ENCODE results near the gene RGS17. TPM values are rescaled to one million over a fixed set of nuclear protein-coding genes. Genes with fewer than 3 reads are reported as not detected.
"Not testable (repeated sequence)": the region's sequence is repeated elsewhere in the genome, so short reads cannot be mapped to it uniquely, and the experiment has no call there.

The RGS17 gene
- total RNA-seq, 3 donors from 2014 or later: 0.29 to 1.8 (median 0.66) TPM

- TF ChIP-seq, protein P1, sequence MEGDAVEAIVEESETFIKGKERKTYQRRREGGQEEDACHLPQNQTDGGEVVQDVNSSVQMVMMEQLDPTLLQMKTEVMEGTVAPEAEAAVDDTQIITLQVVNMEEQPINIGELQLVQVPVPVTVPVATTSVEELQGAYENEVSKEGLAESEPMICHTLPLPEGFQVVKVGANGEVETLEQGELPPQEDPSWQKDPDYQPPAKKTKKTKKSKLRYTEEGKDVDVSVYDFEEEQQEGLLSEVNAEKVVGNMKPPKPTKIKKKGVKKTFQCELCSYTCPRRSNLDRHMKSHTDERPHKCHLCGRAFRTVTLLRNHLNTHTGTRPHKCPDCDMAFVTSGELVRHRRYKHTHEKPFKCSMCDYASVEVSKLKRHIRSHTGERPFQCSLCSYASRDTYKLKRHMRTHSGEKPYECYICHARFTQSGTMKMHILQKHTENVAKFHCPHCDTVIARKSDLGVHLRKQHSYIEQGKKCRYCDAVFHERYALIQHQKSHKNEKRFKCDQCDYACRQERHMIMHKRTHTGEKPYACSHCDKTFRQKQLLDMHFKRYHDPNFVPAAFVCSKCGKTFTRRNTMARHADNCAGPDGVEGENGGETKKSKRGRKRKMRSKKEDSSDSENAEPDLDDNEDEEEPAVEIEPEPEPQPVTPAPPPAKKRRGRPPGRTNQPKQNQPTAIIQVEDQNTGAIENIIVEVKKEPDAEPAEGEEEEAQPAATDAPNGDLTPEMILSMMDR (IDR thresholded peaks at IDR 0.05): no peak
- TF ChIP-seq POLR2A (IDR thresholded peaks at IDR 0.05) (no peak), POLR2AphosphoS5 (IDR thresholded peaks at IDR 0.05) (no peak)
- DNase-seq (ENCODE audit: low spot score in 2 of 2): no peak
- Histone ChIP-seq H3K4me3 (no peak overlapping the region), H3K27me3 (no peaks in the 10 kb centered on the region), H3K4me1 (no peaks in the 10 kb centered on the region), H3K9me3 (no peaks in the 10 kb centered on the region), H3K36me3 (no peaks in the 10 kb centered on the region), H3K27ac (no peak overlapping the region)
- intact Hi-C loops (cut with DNase I; ENCODE audit: low total_unique reads): no loop called here
Observed at GRCh38 chr6:153138930-153139329, 7.8 kb upstream of the RGS17 start.

DNA sequence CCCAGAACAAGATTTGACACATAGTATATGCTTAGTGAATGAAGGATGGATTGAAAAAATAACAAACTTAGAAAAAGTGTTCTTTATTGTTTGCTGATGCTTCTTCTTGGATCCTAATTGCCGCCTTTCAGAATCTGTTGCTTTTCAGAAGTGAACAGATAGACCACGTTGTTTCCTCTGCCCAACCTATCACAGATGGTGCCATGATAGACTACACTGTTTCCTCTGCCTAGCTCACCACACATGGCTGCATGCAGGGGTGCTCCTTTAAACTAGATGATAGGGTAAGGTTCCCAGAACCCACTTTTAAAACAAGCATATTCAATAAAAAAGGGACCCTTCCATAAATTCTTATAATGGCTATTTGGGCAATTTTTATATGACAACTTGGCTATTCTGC is 4.6 kb upstream of the RGS17 start:
- Histone ChIP-seq H3K27me3 (no peaks in the 10 kb centered on the region), H3K36me3 (no peaks in the 10 kb centered on the region), H3K27ac (no peak overlapping the region), H3K4me3 (no peak overlapping the region), H3K4me1 (no peaks in the 10 kb centered on the region), H3K9me3 (peaks cover 0 to 4% of the 10 kb centered on the region in 2 donors)
- TF ChIP-seq POLR2A (IDR thresholded peaks at IDR 0.05): no peak
- no peak for TF ChIP-seq POLR2AphosphoS5 (IDR thresholded peaks at IDR 0.05)
- TF ChIP-seq, protein P1 (IDR thresholded peaks at IDR 0.05): no peak
- DNase-seq (ENCODE audit: low spot score in 2 of 2): no peak
- intact Hi-C loops (cut with DNase I; ENCODE audit: low total_unique reads): no loop called here

- H3K36me3 ChIP-seq; H3K27ac ChIP-seq; intact Hi-C loops (cut with DNase I; ENCODE audit: low total_unique reads); H3K9me3 ChIP-seq; H3K4me3 ChIP-seq; DNase-seq (ENCODE audit: low spot score in 2 of 2); H3K4me1 ChIP-seq: not testable (repeated sequence)
- peaks cover 0 to 13% of the 10 kb centered on the region in 2 donors for H3K27me3 ChIP-seq
Observed at GRCh38 chr6:153133667-153134066, 2.6 kb upstream of the RGS17 start.

GRCh38 chr6:153130515-153131036 is 506 bp downstream of the RGS17 start:
- Histone ChIP-seq H3K9me3 (peaks cover 0 to 4% of the 10 kb centered on the region in 2 donors), H3K36me3 (no peaks in the 10 kb centered on the region), H3K27ac (no peak overlapping the region), H3K27me3 (peaks cover 0 to 14% of the 10 kb centered on the region in 2 donors), H3K4me1 (no peaks in the 10 kb centered on the region), H3K4me3 (peak overlapping the region; percentile 50 to 71 (median 57))
- TF ChIP-seq, protein P1 (IDR thresholded peaks at IDR 0.05): no peak
- TF ChIP-seq POLR2AphosphoS5 (IDR thresholded peaks at IDR 0.05): no peak
- TF ChIP-seq POLR2A (IDR thresholded peaks at IDR 0.05): no peak
- intact Hi-C loops (cut with DNase I; ENCODE audit: low total_unique reads): no loop called here
- DNase-seq (ENCODE audit: low spot score in 2 of 2): no peak

GRCh38 chr6:153129873-153130514 is 1.1 kb downstream of the RGS17 start:
- TF ChIP-seq, protein P1 (IDR thresholded peaks at IDR 0.05): no peak
- TF ChIP-seq POLR2AphosphoS5 (IDR thresholded peaks at IDR 0.05): no peak
- no peak for TF ChIP-seq POLR2A (IDR thresholded peaks at IDR 0.05)
- intact Hi-C loops (cut with DNase I; ENCODE audit: low total_unique reads): no loop called here
- Histone ChIP-seq H3K9me3 (peaks cover 0 to 4% of the 10 kb centered on the region in 2 donors), H3K4me1 (no peaks in the 10 kb centered on the region), H3K27me3 (peaks cover 0 to 14% of the 10 kb centered on the region in 2 donors), H3K27ac (no peak overlapping the region), H3K36me3 (no peaks in the 10 kb centered on the region), H3K4me3 (peak overlapping the region; percentile 50 to 71 (median 57))
- DNase-seq (ENCODE audit: low spot score in 2 of 2): no peak

All from breast epithelium (tissue), 4 donors.